Mesendoderm (in vitro differentiated cells): ENCODE measurements around the gene CAMK2G.
"Not testable (repeated sequence)": the region's sequence is repeated elsewhere in the genome, so short reads cannot be mapped to it uniquely, and the experiment has no call there.

ENCODE experiments used
- DNase-seq: peaks from one replicate; pipeline ENCODE4 v3.0.0; 2013
- H2AK5ac ChIP-seq: 2 replicates; pipeline ENCODE4 v1.6.1; 2013; ENCODE audit warnings: low read length, inconsistent platforms
- H2BK120ac ChIP-seq: 2 replicates; pipeline ENCODE4 v1.6.1; 2013; ENCODE audit warnings: low read depth, mild to moderate bottlenecking, low read length, moderate library complexity, mixed read lengths
- H2BK15ac ChIP-seq: replicated peaks from 2 replicates; pipeline ENCODE4 v1.6.1; 2013; ENCODE audit warnings: low read depth, mild to moderate bottlenecking, moderate library complexity
- H2BK5ac ChIP-seq: 2 replicates; pipeline ENCODE4 v1.6.1; 2013; ENCODE audit warnings: low read length, inconsistent platforms
- H3K18ac ChIP-seq: 2 replicates; pipeline ENCODE4 v1.6.1; 2013; ENCODE audit warnings: mild to moderate bottlenecking, low read length, mixed read lengths
- H3K23ac ChIP-seq: one replicate; pipeline ENCODE4 v1.6.1; 2013; ENCODE audit warnings: low read length
- H3K27ac ChIP-seq: 2 replicates; pipeline ENCODE4 v1.5.1; 2013; ENCODE audit warnings: low read depth, mild to moderate bottlenecking, inconsistent platforms, low read length, moderate library complexity
- H3K27me3 ChIP-seq: 2 replicates; pipeline ENCODE4 v1.6.1; 2013; ENCODE audit warnings: low read length, control low read depth, mild to moderate bottlenecking, inconsistent platforms; ENCODE audit not compliant: insufficient read depth, poor library complexity
- H3K36me3 ChIP-seq: 2 replicates; pipeline ENCODE4 v1.6.1; 2013; ENCODE audit warnings: low read length, inconsistent platforms; ENCODE audit not compliant: control insufficient read depth, insufficient read depth
- H3K4ac ChIP-seq: one replicate; pipeline ENCODE4 v1.6.1; 2013; ENCODE audit warnings: low read depth, mild to moderate bottlenecking, low read length, moderate library complexity
- H3K4me1 ChIP-seq: 2 replicates; pipeline ENCODE4 v1.6.1; 2013; ENCODE audit warnings: low read depth, low read length, inconsistent platforms; ENCODE audit not compliant: control insufficient read depth
- H3K4me2 ChIP-seq: 2 replicates; pipeline ENCODE4 v1.6.1; 2013; ENCODE audit warnings: low read length
- H3K4me3 ChIP-seq: 2 replicates; pipeline ENCODE4 v1.5.1; 2013; ENCODE audit warnings: mild to moderate bottlenecking, low read length
- H3K56ac ChIP-seq: one replicate; pipeline ENCODE4 v1.6.1; 2013; ENCODE audit warnings: low read length
- H3K79me1 ChIP-seq: 2 replicates; pipeline ENCODE4 v1.6.1; 2013; ENCODE audit warnings: low read length, inconsistent platforms
- H3K79me2 ChIP-seq: 2 replicates; pipeline ENCODE4 v1.6.1; 2013; ENCODE audit warnings: mild to moderate bottlenecking, low read length; ENCODE audit not compliant: control insufficient read depth, insufficient read depth
- H3K9ac ChIP-seq: 2 replicates; pipeline ENCODE4 v1.6.1; 2013; ENCODE audit warnings: low read length, inconsistent platforms
- H4K5ac ChIP-seq: one replicate; pipeline ENCODE4 v1.6.1; 2013; ENCODE audit warnings: low read length
- H4K8ac ChIP-seq: one replicate; pipeline ENCODE4 v1.6.1; 2013; ENCODE audit warnings: low read depth, mild to moderate bottlenecking, control low read depth, low read length, moderate library complexity
- WGBS: extraction: QIAGEN DNeasy Blood & Tissue Kit; methylation state at CpG from one replicate; pipeline ENCODE4 v1.1.7; 2013; ENCODE audit warnings: low lambda C conversion rate, missing lambda C conversion rate; ENCODE audit not compliant: insufficient coverage; ENCODE audit errors: extremely low coverage; 5-methylcytosine and 5-hydroxymethylcytosine counted together

CAMK2G gene

GRCh38 chr10:73899423-73899822 is 25.1 kb upstream of the CAMK2G start:
- no CpG with 5 or more reads among the region's 4 CpGs for WGBS
- DNase-seq: peak; percentile 57

GRCh38 chr10:73898730-73899410 is 24.5 kb upstream of the CAMK2G start:
- Histone ChIP-seq H4K8ac (no peak overlapping the region), H3K79me1 (no peaks in the 10 kb centered on the region), H3K9ac (no peak overlapping the region), H2BK120ac (no peak overlapping the region), H3K18ac (no peak overlapping the region), H3K36me3 (no peaks in the 10 kb centered on the region), H3K23ac (no peak overlapping the region), H3K4me2 (no peak overlapping the region), H3K79me2 (no peaks in the 10 kb centered on the region), H2AK5ac (no peak overlapping the region), H3K27ac (no peak overlapping the region), H3K4me1 (no peaks in the 10 kb centered on the region), H2BK15ac (no peak overlapping the region), H3K4me3 (no peak overlapping the region), H3K4ac (no peak overlapping the region), H3K27me3 (no peaks in the 10 kb centered on the region), H2BK5ac (no peak overlapping the region), H4K5ac (no peak overlapping the region), H3K56ac (no peak overlapping the region)
- DNase-seq: no peak
- no CpG with 5 or more reads among the region's 2 CpGs for WGBS

More at GRCh38 chr10:73899423-73899822, 25.1 kb upstream of the CAMK2G start:
- Histone ChIP-seq H2BK15ac (no peak overlapping the region), H2BK5ac (no peak overlapping the region), H2AK5ac (no peak overlapping the region), H3K36me3 (no peaks in the 10 kb centered on the region), H3K56ac (no peak overlapping the region), H3K23ac (no peak overlapping the region), H3K9ac (no peak overlapping the region), H3K27me3 (no peaks in the 10 kb centered on the region), H3K79me1 (no peaks in the 10 kb centered on the region), H3K79me2 (no peaks in the 10 kb centered on the region), H3K27ac (no peak overlapping the region), H3K4me3 (no peak overlapping the region), H3K18ac (no peak overlapping the region), H3K4me1 (no peaks in the 10 kb centered on the region), H4K5ac (no peak overlapping the region), H4K8ac (no peak overlapping the region), H2BK120ac (no peak overlapping the region), H3K4me2 (no peak overlapping the region), H3K4ac (no peak overlapping the region)

- H3K27me3 ChIP-seq: no peaks in the 10 kb centered on the region
- no peak for DNase-seq
- H2AK5ac ChIP-seq: no peak overlapping the region
- no peak overlapping the region for H3K4ac ChIP-seq
- H3K36me3 ChIP-seq: no peaks in the 10 kb centered on the region
- no peak overlapping the region for H4K5ac ChIP-seq
- no peak overlapping the region for H3K56ac ChIP-seq
- no CpG with 5 or more reads among the region's 1 CpG for WGBS
- no peak overlapping the region for H2BK15ac ChIP-seq
- no peaks in the 10 kb centered on the region for H3K79me1 ChIP-seq
- H2BK120ac ChIP-seq: no peak overlapping the region
- H3K4me1 ChIP-seq: no peaks in the 10 kb centered on the region
- no peak overlapping the region for H3K23ac ChIP-seq
- no peak overlapping the region for H2BK5ac ChIP-seq
- no peak overlapping the region for H3K27ac ChIP-seq
- no peak overlapping the region for H3K4me3 ChIP-seq
- no peak overlapping the region for H3K4me2 ChIP-seq
- H4K8ac ChIP-seq: no peak overlapping the region
- no peak overlapping the region for H3K9ac ChIP-seq
- no peaks in the 10 kb centered on the region for H3K79me2 ChIP-seq
- H3K18ac ChIP-seq: no peak overlapping the region
These were observed 23.3 kb upstream of the CAMK2G start for GRCh38 chr10:73897693-73898092.

- no CpG with 5 or more reads among the region's 9 CpGs for WGBS
- not testable (repeated sequence) for H4K8ac ChIP-seq, H2AK5ac ChIP-seq, H2BK120ac ChIP-seq, H3K4me2 ChIP-seq, H3K4me1 ChIP-seq, H3K56ac ChIP-seq, H3K9ac ChIP-seq, DNase-seq, H3K79me1 ChIP-seq, H2BK5ac ChIP-seq, H3K23ac ChIP-seq, H3K18ac ChIP-seq, H3K27me3 ChIP-seq, H3K27ac ChIP-seq, H3K4me3 ChIP-seq, H3K36me3 ChIP-seq, H2BK15ac ChIP-seq, H4K5ac ChIP-seq, H3K4ac ChIP-seq, H3K79me2 ChIP-seq
These were observed 21.0 kb upstream of the CAMK2G start for GRCh38 chr10:73895381-73895780.

GRCh38 chr10:73894245-73894971 is 20.1 kb upstream of the CAMK2G start:
- no peak overlapping the region for H3K9ac ChIP-seq
- H2AK5ac ChIP-seq: no peak overlapping the region
- H2BK5ac ChIP-seq: no peak overlapping the region
- H3K4me3 ChIP-seq: no peak overlapping the region
- no peak overlapping the region for H3K23ac ChIP-seq
- H3K27me3 ChIP-seq: no peaks in the 10 kb centered on the region
- H3K27ac ChIP-seq: no peak overlapping the region
- no peak overlapping the region for H2BK120ac ChIP-seq
- H4K5ac ChIP-seq: no peak overlapping the region
- H3K36me3 ChIP-seq: no peaks in the 10 kb centered on the region
- no peak overlapping the region for H3K4ac ChIP-seq
- no peaks in the 10 kb centered on the region for H3K79me2 ChIP-seq
- H3K79me1 ChIP-seq: no peaks in the 10 kb centered on the region
- H4K8ac ChIP-seq: no peak overlapping the region
- H3K4me2 ChIP-seq: no peak overlapping the region
- no peak overlapping the region for H2BK15ac ChIP-seq
- no peak overlapping the region for H3K56ac ChIP-seq
- no peak for DNase-seq
- no peak overlapping the region for H3K18ac ChIP-seq
- no CpG with 5 or more reads among the region's 6 CpGs for WGBS
- H3K4me1 ChIP-seq: no peaks in the 10 kb centered on the region
